ENCODE data around the gene AGPAT3. TPM values are rescaled to one million over a fixed set of nuclear protein-coding genes. Genes with fewer than 3 reads are reported as not detected.

The AGPAT3 gene
- total RNA-seq, 2 experiments from 2014 or later, result 66.7 to 69.0 TPM

DNA sequence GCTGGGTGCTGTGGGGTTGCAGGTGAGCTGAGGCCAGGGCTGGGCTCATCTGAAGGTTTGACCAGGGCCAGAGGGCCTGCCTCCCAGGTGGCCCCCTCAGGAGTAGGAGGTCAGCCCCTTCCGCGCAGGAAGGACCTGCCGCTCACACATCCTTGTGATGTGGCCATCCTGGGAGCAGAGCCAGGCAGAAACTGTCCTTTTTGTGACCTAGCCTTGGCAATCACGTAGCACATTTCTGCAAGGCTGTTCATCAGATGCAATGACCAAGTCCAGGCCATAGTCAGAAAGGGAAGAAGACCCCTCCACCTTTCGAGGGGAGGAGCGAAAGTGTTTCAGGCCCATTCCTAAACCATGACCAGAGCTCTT, 91.6 kb downstream of the AGPAT3 start:
- ChIA-PET POLR2A (no interaction called here), CTCF (interaction anchor here (1.6 kb wide), 1 partner anchor 18 kb away, joined by 5 read pairs; no protein-coding TSS in a partner anchor)

DNA sequence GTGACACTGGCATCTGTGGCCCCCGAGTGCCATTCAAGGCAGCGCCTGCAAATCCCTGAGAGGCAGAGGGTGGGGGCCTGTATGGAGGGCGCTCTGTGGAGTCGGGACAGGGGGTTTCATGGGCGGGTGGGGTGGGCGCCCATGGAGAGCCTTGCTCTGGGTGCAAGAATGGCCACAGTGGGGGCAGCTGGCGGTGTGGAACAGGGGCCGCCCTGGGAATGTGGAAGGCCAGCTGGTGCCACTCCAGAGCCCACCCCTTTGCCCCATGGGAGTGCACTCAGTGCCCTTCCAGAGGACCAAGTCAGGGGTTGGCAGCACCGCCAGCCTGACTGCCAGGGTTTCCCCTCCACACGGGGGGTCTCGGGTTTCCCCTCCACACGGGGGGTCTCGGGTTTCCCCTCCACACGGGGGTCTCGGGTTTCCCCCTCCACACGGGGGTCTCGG, 92.1 kb downstream of the AGPAT3 start:
- POLR2A ChIA-PET, result no interaction called here
- CTCF ChIA-PET, result interaction anchor here (1.6 kb wide), 1 partner anchor 18 kb away, joined by 5 read pairs; no protein-coding TSS in a partner anchor

DNA sequence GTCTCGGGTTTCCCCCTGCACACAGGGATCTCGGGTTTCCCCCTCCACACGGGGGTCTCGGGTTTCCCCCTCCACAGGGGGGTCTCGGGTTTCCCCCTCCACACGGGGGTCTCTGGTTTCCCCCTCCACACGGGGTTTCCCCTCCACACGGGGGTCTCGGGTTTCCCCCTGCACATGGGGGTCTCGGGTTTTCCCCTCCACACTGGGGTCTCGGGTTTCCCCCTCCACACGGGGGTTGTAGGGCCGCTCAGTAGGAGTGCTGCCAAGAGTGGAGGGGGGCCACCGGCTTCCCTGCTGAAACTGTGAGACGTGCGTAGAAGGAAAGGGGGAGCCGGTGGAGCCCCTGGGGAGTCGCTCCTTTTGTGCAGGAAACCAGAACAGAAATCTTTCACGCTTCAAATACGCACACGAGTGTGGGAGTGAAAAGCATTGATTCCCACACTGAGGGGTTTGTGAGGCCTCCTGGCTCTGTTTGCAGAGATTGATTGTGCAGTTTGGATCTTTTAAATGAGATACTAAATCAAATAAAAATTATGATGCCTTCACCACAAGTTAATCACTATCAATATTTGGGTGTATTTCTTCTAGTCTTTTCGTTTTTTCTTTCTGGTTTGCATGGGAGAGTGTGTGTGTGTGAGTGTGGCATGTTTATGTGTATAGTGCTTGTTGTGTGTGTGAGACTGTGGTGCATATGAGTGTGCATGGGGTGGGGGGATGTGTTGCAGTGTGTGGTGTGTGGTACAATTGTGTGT, 92.8 kb downstream of the AGPAT3 start:
- CTCF ChIA-PET, result interaction anchor here (1.6 kb wide), 1 partner anchor 19 kb away, joined by 5 read pairs; no protein-coding TSS in a partner anchor
- POLR2A ChIA-PET, result no interaction called here

DNA sequence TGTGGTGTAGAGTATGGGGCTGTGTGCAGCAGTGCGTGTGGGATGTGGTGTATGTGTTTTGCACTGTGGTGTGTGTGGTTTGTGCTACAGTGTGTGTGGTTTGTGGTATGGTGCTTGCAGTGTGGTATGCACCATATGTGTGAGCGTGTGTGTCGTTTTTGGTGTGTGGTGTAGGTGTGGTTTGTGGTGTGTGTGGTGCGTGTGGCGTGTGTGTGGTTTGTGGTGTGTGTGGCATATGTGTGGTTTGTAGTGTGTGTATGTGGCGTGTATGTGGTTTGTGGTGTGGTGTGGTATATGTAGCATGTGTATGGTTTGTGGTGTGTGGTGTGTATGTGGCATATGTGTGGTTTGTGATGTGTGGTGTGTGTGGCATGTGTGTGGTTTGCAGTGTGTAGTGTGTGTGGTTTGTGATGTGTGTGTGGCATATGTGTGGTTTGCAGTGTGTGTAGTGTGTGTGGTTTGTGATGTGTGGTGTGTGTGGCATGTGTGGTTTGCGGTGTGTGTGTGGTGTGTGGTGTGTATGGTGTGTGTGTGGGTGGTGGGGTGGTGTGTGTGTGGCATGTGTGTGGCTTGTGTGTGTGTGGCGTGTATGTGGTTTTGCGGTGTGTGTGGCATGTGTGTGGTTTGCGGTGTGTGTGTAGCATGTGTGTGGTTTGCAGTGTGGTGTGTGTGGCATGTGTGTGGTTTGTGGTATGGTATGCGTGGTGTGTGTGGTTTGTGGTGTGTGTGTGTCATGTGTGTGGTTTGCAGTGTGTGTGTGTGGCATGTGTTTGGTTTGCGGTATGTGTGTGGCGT, 93.5 kb downstream of the AGPAT3 start:
- CTCF ChIA-PET, result no interaction called here
- POLR2A ChIA-PET, result no interaction called here

DNA sequence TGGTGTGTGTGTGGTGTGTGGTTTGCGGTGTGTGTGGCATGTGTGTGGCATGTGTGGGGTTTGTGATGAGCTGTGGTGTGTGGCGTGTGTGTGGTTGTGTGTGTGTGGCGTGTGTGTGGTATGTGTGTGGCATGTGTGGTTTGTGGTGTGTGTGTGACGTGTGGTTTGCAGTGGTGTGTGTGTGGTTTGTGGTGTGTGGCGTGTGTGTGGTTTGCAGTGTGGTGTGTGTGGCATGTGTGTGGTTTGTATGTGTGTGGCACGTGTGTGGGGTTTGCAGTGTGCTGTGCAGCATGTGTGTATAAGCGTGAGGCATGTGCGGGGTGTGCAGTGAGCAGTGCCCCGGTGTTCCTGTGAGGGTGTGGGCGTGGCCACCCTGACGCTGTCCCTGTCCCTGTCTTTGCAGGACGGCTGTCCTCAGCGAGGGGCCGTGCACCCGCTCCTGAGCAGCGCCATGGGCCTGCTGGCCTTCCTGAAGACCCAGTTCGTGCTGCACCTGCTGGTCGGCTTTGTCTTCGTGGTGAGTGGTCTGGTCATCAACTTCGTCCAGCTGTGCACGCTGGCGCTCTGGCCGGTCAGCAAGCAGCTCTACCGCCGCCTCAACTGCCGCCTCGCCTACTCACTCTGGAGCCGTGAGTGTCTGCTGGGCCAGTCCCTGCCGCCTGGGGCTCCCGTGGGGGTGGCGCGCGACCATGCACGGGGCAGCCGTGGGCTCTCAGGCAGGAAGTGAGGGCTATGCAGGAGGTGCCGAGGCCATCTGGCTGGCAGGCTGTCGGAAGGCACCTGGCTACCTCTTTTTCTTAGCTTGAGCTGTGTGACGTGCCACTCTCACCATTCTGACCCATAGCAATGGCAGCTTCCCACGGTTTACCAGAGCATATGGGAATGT, 94.5 kb downstream of the AGPAT3 start:
- ChIA-PET CTCF (no interaction called here), POLR2A (no interaction called here)

DNA sequence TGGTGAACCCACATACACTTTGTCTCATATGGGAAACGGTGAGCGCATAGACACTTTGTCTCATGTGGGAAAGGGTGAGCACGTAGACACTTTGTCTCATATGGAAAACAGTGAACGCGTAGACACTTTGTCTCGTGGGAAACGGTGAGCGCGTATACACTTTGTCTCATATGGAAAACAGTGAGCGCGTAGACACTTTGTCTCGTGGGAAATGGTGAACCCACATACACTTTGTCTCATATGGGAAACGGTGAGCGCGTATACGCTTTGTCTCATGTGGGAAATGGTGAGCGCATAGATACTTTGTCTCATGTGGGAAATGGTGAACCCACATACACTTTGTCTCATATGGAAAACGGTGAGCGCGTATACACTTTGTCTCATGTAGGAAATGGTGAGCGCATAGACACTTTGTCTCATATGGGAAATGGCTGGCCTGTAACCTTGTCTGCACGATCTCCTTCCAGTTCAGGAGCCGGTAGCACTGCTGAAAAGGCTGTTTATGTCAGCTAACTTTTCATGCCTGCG, 96.4 kb downstream of the AGPAT3 start:
- ChIA-PET POLR2A (no interaction called here), CTCF (interaction anchor here (1.2 kb wide), 1 partner anchor 14 kb away, joined by 4 read pairs; no protein-coding TSS in a partner anchor)

DNA sequence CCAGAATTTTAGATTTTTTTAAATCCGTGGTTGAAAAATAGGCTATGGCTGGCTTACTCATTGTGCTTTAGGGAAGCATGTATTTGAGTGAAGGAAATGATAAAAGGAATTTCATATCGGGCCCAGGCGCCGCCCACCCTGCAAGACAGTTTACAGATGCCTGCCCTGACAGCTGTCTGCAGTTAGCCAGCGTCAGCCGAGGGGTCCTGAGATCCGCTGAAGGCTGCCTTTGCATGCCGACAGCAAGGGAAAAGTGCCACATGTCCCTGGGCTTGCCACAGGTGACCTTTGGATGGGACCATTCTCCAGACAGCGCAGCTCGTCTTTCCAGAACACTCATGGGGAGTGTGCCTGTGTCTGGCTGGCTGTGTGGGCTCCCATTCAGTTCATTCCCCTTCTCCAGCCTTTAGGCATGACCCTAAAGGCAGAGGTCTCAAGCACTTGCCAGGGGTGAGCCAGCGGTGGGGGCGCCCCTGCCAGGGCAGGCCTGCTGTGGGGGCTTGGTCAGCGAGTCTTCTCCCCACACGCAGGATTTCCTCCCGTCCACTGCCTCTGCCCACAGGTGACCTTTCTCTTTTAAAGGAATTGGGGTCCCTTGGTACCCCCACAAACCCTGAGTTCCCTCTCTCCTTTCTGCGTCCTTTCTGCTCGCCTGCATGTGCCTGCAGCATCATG, 101.0 kb downstream of the AGPAT3 start:
- ChIA-PET POLR2A (no interaction called here), CTCF (no interaction called here)

DNA sequence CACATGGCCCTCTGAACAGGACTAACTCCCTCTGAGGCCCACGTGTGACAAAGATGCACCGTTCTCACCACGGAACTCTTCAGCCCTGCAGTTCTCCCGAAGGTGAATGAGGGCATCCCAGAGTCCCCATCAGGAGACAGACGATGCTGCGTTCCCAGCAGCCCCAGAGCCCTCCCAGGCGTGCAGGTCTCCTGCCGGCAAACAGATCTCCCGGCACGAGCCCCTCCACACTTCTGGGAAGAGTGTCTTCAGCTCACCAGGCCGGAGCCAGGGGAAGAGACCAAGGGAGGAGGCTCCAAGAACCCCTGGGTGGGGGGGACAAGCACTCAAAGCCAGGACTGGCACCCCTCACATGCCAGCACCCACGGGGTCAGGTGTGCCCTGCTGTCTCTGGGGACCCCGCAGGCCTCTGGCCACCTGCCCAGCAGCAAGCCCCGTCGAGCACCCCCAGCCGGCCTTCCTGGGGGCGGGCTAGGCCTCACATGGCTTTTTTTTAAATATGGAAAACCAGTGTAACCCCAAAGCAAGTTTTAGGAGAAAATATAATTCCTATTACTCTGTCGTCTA, 102.0 kb downstream of the AGPAT3 start:
- ChIA-PET CTCF (no interaction called here), POLR2A (no interaction called here)

DNA sequence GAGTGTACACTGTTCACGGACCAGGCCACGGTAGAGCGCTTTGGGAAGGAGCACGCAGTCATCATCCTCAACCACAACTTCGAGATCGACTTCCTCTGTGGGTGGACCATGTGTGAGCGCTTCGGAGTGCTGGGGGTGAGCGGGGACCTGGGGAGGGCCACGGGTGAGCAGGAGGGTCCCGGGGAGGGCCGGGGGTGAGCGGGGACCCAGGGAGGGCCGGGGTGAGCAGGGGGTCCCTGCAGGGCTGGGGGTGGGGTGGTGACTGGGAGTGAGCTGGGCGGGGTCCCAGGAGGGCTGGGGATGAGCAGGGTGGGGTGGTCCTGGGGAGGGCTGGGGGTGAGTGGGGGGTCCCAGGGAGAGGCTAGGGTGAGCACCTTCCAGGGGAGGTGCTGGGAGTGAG, 103.0 kb downstream of the AGPAT3 start:
- ChIA-PET POLR2A (no interaction called here), CTCF (no interaction called here)

DNA sequence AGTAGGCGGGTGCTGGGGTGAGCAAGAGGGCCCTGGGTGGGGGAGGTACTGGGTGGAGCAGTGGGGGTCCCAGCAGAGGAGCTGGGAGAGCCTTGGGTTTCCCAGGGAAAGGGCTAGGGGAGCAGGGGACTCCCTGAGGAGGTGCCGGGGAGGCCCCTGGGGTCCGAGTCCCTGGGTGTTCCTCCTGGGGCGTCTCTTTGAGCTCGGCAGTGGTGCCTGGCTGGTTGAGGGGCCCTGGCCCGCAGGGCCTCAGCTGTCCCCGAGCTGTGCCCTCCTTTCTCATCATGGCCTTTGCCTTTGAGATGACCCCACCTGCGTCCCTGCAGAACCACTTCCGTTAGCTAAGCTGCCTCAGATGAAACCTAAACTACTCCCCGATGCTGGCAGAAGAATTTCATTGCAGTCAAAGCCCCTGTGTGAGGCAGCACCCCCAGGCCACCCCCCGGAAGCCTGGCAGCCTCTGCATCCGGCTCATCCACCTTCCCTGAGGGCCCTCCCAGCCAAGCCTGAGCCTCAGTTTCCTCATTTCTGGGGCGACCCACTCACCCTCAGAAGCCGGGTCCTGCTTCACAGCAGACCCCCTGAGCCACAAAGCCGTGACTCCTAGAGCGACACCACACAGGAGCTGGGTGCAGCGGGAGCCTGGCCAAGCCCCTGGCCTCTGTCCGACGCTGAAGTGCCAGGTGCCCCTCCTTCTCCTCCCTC, 103.5 kb downstream of the AGPAT3 start:
- CTCF ChIA-PET, result no interaction called here
- POLR2A ChIA-PET, result no interaction called here

DNA sequence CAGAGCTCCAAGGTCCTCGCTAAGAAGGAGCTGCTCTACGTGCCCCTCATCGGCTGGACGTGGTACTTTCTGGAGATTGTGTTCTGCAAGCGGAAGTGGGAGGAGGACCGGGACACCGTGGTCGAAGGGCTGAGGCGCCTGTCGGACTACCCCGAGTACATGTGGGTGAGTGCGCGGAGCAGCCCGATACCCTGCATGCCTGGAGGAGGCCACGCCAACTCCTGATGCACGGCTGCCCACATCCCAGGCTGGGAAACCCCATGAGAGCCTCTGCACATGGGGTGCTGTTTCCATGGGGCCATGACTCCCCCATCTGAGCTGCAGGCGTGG, 104.1 kb downstream of the AGPAT3 start:
- ChIA-PET CTCF (no interaction called here), POLR2A (interaction anchor here (0.5 kb wide), 1 partner anchor 184 kb away, joined by 3 read pairs; no protein-coding TSS in a partner anchor)

DNA sequence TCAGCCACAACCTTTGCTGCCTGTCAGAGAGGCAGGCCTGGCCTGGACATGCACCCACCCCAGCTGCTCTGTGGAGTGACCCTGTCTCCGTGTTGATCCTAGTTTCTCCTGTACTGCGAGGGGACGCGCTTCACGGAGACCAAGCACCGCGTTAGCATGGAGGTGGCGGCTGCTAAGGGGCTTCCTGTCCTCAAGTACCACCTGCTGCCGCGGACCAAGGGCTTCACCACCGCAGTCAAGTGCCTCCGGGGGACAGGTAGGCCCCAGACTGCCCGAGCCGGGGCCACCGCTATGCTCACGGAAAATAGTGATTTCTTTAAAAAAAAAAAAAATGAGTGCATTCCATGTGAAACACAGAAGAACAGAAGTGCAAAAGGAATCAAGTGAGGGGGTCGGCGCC, 105.5 kb downstream of the AGPAT3 start:
- ChIA-PET CTCF (no interaction called here), POLR2A (no interaction called here)

DNA sequence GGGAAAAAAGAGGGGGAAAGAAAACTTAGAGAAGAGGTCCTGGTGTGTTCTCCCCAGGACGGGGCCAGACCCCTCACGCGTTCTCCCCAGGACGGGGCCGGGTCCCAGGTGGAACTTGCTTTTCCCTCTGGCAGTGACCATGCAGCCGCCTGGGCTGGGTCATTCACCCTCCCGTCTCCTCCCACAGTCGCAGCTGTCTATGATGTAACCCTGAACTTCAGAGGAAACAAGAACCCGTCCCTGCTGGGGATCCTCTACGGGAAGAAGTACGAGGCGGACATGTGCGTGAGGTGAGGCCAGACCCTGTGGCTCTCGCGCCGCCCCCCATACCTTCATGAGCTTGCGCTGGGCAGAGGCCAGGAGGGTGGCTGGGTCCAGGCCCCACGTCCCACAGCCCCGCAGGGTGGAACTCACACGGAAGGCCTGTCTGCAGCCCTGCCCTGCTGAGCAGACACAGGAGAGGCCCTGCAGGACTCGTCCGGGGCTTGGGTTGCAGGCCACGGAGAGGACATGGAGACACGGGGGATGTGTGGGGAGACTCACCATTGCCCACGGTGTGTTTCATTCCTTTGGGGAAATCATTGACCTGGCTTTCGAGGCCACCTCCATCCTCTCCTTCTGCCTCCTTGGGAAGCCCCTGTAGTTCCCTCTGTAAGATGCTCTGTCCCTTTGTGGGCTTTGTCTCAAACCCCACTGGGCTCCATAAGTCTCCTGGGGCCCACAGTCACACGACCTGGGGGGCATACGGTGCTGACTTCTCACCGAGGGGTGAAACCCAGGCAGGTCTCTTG, 106.4 kb downstream of the AGPAT3 start:
- ChIA-PET CTCF (no interaction called here), POLR2A (no interaction called here)

DNA sequence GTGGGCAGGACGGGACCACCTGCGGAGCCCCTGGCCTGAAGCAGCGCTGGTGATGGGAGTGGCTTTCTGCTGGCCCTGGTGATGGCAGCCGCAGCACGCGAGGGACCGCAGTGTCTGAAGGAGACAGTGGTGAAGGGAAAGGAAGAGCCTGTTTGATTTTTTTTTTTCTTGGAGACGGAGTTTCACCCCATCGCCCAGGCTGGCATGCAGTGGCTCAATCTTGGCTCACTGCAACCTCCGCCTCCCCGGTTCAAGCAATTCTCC, 106.9 kb downstream of the AGPAT3 start:
- CTCF ChIA-PET, result no interaction called here
- POLR2A ChIA-PET, result no interaction called here

DNA sequence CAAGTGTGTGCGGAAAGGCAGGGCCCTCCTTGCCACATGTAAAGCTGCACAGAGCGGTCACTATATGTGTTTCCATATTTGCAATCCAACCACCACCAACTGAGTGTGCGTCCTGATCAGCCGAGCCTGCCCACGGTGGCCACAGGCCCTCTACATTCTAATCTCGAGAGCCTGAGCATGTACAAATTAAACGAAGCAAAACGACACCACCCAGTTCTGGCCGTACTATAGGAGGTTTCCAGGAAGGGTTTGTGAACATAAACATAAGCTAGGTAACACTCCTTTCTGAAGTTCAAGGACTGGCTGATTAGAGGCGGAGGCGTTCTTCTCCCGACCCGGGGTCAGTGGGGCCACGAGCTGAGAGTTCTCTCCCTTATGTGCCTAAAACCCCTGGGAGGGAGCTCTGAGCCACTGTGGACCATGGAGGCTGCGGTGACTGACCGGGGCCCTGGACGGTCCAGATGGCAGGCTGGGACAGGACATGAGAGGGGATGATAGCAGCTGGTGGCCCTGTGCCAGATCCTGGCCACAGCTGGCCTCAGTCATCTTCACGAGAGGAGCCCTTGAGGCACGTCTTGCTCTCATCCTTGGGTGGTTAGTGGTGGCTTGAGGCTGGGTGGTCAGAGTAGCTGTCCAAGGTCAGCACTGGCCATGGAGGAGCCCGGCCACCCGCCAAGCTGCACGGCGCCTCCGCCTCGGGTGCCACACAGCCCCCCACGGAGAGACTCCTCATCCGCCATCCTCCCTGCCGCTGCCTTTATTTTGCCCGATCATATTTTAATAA, 108.0 kb downstream of the AGPAT3 start:
- ChIA-PET CTCF (interaction anchor here (1.2 kb wide), 1 partner anchor 161 kb away, joined by 6 read pairs; no protein-coding TSS in a partner anchor), POLR2A (no interaction called here)

DNA sequence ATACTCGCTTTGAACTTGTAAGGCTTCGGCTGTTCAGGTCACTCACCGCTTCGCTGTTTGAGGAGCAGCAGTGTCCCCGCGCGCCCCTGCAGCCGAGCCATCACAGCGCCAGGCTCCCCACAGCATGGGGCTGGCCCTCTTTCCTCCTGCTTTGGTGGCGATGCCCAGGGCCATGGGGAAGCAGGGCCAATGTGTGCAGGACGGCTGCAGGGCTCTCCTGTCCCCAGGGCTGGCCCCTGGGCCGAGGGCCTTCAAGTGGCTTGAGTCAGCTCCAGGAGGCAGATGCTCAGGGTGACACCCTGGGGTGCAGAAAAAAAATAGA, 108.6 kb downstream of the AGPAT3 start:
- CTCF ChIA-PET, result interaction anchor here (1.2 kb wide), 1 partner anchor 162 kb away, joined by 6 read pairs; no protein-coding TSS in a partner anchor
- POLR2A ChIA-PET, result no interaction called here

DNA sequence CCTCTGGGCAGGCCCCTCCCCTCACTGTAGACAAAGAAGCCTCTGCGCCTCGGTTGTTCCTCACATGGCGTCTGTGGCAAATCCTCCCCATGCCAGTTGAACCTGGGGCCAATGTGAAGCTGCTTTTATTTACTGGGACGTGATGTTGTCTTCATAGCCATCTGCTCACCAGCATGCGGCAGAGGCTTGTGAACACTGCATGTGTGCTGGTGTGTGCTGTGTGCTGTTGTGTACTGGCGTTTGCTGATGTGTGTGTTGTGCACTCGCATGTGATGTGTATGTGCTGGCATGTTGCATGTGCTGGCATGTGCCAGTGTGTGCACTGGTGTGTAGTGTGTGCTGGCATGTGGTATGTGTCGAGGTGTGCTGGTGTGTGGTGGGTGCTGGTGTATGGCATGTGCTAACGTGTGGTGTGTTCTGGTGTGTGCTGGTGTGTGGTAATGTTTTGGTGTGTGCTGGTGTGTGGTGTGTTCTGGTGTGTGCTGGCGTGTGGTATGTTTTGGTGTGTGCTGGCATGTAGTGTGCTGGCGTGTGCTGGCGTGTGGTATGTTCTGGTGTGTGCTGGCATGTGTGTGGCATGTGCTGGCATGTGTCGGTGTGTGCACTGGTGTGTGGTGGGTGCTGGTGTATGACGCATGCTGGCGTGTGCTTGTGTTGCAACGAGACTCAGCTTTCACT, 109.9 kb downstream of the AGPAT3 start:
- POLR2A ChIA-PET, result no interaction called here
- CTCF ChIA-PET, result interaction anchor here (0.5 to 1.8 kb wide), 19 partner anchors 9 to 249 kb away, joined by 3 to 17 read pairs (median 3); partner anchors contain the start of gene RRP1

Data from activated CD8-positive, alpha-beta memory T cell treated with anti-CD3 and anti-CD28 coated beads for 36 hours (primary cell).